Stimulated activated CD8-positive, alpha-beta memory T cell treated with anti-CD3 and anti-CD28 coated beads, Interleukin-12 subunit alpha, Interleukin-12 subunit beta, amount 100 ng/mL, for 24 hours (primary cell): Measurements from ENCODE around the gene CCDC159.
"Not testable (repeated sequence)": the region's sequence is repeated elsewhere in the genome, so short reads cannot be mapped to it uniquely, and the experiment has no call there.

ENCODE experiments used
- DNase-seq: peaks from one replicate; pipeline ENCODE4 v3.0.0-alpha.2; 2020; ENCODE audit errors: extremely low read depth

The CCDC159 gene, protein sequence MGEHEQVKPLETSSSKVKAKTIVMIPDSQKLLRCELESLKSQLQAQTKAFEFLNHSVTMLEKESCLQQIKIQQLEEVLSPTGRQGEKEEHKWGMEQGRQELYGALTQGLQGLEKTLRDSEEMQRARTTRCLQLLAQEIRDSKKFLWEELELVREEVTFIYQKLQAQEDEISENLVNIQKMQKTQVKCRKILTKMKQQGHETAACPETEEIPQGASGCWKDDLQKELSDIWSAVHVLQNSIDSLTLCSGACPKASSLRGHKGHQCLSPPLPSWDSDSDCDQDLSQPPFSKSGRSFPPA

DNA sequence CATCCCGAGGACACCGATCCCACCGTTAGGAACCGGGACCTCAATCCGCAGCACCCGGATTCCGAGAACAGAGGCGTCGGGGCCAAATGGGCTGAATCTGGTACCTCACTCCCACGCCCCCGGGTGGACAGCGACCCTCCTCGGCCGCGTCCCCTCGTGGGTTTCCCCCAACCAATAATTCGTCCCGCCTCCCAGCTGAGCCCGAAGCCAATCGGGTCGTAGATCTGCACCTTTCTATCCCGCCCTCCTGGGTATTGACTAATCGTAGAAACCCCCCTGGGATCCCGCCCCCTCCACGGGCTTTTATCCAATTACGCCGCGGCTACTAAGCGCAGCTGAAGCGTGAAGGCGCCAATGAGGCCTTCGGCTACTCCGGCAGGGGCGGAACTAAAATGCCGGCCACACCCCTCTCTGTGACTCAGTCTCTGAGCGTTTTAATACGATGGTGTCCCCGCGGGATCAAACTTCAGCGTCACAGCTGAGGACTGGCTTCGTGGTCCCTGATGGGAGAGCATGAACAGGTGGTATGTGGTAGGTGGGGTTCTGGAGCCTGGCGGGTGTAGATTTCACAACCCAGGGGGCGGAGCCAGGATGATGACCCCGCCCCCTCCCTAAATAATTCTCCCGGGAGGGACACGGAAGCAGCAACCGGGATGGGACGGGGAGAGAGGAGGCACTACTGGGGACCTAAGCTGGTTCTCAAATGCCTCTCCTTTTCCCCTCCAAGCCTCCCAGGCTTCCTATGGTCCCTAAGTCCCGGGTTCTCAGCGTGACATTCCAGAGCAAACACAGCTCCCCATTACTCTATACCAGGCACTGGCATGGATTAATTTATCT lies at the start of gene CCDC159, which contains the start of gene TMEM205:
Gene CCDC159, plus strand, starts transcription at position 416 of the 837 bp plus-strand sequence. Its CDS starts 88 bp downstream, at position 504.
Gene TMEM205, minus strand, starts transcription at position 165 of the 837 bp plus-strand sequence. CDS start 649 bp downstream, outside the sequence.
- DNase-seq: peak; percentile 98

DNA sequence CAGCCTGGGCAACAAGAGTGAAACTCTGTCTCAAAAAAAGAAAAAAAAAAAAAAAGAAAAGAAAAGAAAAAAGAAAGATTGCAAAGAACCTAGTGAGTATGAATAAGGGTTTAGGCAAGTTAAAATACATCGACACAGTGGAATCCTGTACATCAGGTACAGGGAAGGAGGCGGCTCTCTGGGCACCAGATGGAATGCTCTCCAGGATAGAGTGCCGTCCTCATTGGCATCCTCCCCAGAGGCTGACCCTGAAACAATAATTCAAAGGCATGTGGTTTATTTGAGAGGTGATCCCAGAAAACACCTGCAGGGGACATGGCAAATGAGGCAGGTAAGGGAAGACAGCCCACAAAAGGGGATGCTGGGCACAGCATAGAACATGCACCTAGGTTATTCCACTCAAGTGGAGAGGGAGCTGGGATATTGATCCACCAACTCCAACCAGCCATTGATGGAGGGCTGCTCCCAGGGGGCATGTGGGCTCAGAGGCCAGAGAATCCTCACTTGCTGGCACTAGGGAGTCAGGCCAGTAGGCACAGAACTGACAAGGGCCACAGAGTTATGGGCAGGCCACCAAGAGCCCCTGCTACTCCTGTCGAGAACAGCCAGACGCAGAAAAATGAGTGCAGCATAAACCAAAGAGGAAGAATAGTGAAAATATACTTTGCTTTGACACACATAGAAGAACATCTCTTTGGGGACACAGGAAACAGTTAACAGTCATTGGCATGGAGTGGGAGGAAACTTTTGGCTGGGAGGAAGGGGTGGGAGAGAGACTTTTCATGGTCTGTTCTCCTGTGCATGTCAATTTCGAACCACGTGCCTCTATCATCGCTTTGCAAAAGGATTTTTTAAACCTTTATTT lies 46.1 kb upstream of the CCDC159 start:
- DNase-seq: no peak

DNA sequence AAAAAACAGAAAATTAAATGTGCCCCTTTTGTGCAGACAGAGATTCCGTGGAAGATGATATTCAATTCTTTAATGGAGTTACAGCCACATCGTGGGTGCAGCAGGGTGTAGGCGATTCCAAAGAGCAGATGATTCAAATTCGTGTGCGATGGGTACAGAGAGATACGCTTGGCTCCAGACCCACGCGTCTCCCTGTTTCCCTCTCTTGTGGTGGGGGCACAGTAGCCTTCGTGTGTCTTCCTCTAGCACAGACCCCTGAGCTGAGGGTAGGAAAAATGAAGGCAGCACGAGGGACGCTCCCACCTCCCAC lies 45.6 kb upstream of the CCDC159 start:
- no peak for DNase-seq

DNA sequence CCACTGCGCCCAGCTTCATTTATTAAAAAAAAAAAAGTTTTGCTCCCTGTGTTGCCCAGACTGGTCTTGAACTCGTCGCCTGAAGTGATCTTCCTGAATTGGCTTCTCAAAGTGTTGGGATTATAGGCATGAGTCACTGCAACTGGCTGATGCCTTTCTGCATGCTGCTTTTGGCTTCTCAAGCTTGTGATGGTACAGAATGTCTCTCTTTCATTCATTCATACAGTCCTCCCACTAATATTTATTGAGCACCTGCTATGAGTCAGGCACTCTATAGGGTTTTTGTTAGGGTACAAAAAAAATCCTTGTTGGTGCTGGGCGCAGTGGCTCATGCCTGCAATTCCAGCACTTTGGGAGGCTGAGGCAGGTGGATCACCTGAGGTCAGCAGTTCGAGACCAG lies 41.4 kb upstream of the CCDC159 start:
- no peak for DNase-seq

DNA sequence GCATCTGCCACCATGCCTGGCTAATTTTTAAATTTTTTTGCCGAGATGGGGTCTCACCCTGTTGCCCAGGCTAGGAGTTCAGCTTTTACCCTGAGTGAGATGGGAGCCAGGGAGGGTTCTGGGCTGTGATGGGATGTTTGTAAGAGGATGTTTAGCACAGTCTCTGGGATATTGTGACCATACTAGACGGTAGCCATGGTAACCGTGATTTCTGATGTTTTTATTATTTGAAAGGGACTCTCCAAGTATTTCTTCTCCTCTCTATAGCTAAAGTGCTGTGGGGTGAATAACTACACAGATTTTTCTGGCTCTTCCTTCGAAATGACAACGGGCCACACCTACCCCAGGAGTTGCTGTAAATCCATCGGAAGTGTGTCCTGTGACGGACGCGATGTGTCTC lies 40.0 kb upstream of the CCDC159 start:
- no peak for DNase-seq

DNA sequence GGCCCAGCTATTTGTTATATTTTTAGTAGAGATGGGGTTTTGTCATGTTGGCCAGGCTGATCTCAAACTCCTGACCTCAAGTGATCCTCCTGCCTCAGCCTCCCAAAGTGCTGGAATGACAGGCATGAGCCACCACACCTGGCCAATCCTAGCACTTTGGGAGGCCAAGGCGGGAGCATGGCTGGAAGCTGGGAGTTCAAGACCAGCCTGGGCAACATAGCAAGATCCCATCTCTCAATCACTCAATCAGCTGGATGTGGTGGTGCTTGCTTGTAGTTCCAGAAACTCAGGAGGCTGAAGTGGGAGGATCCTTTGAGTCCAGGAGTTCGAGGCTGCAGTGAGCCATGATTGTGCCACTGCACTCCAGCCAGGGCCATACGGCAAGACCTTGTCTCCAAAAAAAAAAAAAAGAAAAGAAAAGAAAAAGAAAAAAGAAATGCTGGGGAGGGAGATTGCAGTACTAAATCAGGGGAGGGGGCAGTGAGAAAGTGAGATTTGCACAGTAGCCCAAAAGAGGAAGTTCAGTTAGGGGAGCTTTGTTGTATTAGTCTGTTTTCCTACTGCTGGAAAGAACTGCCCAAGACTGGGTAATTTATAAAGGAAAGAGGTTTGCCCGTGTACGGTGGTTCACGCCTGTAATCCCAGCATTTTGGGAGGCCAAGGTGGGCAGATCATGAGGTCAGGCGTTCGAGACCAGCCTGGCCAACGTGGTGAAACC lies 25.9 kb upstream of the CCDC159 start:
- not testable (repeated sequence) for DNase-seq

DNA sequence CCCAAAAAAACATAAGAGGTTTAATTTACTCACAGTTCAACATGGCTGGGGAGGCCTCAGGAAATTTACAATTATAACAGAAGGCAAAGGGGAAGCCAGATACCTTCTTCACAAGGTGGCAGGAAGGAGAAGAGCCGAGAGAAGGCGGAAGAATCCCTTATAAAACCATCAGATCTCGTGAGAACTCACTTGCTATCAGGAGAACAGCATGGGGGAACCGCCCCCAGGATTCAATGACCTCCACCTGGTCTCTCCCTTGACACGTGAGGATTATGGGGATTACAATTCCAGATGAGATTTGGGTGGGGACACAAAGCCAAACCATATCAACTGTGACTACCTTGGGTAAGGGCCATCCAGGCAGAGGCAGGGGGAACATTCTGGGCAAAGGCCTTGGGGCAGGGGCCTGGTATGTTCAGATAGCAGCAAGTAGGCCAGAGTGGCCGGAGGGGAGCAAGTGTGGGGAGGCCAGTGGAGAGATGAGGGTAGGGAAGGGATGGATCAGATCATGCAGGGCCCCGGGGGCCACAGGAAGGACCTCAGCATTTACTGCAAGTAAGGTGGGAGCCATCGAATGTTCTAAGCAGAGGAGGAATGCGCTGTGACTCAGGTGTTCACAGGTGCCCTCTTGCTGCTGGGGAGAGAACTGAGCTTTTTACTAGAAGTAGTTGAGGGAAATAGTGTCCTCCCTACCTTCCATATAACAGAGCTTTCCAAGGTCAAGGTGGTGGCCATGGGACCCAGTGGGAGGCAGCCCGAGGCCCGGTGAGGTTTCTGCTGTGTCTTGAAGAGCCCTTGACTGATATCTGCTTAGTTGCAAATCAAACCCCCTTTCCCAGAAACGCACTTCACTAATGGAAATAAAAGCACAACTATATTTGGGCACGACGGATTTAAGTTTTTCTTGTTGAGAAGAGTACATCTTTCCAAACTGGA lies 24.9 kb upstream of the CCDC159 start:
- no peak for DNase-seq

DNA sequence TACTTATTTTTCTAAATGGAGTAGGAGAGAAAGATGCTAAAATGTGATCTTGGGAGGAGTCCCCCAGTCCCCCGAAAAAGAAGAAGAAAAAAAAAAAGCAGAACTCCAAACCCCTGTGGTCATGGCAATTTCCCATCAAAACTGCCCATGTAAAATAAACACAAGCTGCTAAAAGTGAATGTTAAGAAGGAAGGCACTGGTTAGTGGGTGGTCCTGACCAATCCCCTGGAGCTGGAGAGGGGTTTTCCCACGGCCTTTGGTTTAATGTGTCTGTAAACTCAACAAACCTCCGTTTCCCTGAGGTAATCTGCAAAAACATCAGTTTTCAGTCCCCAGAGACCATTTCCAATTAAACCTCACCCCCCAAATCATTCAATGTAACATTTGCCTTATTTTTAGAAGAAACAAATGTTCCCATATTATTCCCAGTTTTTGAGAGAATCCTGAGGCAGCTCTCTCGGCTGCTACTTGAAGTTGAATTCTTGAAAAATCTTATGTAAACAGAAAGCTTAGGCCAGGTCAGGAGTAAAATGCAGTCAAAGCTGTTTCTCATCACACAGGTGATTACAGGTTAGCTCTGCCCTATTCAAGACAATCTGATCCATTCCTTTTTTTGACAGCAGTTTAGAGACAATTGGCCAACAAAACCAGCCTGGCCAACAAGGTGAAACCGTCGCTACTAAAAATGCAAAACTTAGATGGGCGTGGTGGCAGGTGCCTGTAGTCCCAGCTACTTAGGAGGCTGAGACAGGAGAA lies 23.9 kb upstream of the CCDC159 start:
- no peak for DNase-seq

DNA sequence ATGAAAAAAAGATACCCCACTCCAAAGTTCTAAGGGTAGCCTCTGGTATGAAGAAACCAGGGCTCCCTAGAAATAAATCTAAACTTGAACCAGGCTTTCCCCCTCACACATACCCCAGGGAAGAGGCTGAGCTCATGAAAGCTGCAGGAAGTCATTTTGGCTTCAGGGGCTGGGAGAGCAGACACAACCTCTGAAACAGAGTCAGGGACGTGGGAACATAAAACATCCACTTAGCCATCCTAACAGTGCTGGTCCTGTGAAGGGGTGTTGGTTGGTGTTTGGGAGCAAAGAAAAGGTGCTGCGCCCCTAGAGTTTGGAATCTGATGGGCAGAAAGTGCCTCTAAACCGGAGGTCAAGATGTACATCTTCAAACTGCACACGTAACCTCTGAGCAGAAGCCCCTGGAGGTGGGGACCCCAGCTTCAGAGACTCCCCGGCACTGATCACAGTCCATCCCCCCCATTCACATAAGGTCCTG lies 22.7 kb upstream of the CCDC159 start:
- DNase-seq: no peak

DNA sequence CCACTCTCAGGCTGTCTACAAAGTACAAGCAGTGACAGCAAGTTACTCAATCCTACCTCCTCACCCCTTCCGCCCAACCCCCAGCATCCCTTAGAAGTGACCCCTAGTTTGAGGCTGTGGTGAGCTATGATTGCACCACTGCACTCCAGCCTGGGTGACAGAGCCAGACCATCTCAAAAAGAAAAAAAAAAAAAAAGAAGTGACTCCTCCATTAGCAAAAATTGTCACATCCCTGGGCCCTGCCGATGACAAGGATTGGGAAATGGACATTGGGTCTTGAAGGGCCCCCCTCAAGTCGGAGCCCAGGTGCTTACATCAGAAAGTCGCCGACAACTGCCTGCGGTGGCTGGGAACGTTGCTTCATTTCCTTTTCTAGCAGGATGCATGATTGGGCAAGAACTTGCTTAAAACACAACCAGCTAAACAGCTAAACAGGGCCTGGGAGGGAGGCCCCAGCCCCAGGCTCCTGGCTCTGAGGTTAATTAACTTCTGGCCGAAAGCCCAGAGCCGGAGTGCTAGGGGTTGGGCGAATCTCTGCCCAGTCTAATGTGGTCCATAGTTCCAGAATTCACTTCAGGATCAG lies 22.1 kb upstream of the CCDC159 start:
- DNase-seq: no peak

DNA sequence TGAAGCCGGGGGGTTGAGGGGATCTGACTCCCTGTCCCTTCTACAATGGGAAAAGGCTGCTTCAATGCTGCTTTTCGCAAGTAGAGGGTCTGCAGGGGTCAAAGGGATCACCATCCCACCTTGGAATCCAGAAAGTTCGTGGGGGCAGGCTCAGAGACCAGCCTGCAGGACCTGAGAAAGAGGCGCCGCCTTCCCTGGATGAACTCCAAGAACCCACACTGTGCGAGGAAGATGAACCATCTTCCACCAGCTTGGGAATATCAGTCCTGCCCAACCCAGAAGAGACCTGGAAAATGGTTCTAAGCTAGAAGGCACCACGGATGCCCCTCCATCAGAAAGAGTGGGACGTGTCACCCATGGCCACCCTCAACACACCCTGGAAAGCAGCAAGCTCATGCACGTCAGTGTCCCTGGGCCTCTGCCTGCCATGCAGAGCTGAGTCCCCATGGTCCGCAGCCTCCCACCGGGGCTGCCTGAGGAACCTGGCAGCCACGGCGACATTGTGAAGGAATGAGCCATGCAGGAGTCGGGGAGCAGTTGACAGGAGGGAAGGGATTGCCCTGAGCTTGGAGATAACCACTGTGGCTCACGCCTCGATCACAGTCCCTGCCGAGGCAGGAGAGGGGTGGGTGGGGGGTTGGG lies 21.4 kb upstream of the CCDC159 start:
- DNase-seq: no peak

DNA sequence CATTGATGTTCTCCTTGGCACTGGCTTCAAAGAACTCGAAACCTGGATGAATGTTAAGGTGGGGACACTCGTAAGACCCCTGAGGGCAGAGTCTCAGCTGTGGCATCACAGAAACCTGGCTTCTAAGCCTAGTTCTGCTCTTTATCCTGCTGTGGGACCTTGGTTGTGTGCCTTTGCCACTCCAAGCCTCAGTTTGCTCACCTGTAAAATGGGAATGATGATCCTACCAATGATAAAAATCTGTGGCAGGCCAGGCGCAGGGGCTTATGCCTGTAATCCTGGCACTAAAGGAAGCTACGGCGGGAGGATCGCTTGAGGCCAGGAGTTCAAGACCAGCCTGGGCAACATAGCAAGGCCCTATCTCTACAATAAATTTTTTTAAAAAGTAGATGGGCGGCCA lies 20.8 kb upstream of the CCDC159 start:
- no peak for DNase-seq

DNA sequence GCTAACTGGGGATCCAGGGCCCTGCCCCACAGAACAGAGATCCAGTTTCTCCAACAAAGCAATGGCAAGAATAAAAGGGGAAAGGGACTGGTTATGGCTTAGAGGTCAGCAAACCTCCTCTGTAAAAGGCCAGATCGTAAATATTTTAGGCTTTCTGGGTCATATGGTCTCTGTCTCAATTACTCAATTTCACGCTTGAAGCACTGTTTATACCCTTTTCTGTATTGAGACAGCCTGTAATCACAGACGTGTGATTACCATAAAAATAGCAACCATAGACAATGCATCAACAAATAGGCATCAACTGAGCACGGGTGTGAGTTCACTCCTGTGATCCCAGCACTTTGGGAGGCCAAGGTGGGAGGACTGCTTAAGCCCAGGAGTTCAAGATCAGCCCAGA lies 16.2 kb upstream of the CCDC159 start:
- no peak for DNase-seq

DNA sequence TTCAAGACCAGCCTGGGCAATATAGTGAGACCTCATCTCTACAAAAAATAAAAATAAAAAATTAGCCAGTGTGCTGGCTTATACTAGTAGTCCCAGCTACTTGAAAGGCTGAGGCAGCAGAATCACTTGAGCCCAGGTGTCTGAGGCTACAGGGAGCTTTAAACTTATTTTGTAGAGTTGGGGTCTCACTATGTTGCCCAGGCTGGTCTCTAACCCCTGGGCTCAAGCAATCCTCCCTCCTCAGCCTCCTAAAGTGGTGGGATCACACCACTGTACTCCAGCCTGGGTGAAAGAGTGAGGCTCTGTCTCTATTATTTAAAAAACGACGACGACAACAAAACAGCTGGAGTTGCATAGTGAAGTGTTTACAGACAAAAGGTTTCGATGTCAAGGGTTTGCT lies 14.8 kb upstream of the CCDC159 start:
- no peak for DNase-seq

DNA sequence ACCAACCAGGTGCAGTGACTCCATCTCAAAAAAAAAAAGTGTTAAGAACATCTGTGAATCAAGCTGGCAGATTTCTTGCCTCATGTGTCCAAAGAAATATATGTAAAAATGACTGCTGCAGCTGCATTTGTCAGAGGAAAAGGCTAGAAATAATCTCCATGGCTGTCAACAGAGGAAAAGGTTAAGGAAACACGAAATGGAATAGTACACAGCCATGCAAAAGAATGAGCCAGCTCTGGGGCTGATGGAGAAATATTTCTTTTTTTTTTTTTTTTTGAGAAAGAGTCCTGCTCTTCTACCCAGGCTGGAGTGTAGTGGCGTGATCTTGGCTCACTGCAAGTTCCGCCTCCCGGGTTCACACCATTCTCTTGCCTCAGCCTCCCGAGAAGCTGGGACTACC lies 13.5 kb upstream of the CCDC159 start:
- no peak for DNase-seq

DNA sequence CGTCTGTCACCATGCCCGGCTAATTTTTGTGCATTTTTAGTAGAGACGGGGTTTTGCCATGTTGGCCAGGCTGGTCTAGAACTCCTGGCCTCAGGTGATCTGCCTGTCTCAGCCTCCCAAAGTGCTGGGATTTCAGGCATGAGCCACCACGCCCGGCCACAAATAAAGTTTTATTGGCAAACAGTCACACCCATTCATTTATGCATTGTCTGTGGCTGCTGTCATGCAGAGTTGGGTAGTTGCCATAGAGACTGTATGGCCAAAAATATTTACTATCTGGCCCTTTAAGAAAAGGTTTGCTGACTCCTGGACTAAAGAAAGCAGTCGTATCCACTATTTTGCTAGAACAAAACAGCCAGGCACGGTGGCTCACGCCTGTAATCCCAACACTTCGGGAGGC lies 12.5 kb upstream of the CCDC159 start:
- DNase-seq: not testable (repeated sequence)

DNA sequence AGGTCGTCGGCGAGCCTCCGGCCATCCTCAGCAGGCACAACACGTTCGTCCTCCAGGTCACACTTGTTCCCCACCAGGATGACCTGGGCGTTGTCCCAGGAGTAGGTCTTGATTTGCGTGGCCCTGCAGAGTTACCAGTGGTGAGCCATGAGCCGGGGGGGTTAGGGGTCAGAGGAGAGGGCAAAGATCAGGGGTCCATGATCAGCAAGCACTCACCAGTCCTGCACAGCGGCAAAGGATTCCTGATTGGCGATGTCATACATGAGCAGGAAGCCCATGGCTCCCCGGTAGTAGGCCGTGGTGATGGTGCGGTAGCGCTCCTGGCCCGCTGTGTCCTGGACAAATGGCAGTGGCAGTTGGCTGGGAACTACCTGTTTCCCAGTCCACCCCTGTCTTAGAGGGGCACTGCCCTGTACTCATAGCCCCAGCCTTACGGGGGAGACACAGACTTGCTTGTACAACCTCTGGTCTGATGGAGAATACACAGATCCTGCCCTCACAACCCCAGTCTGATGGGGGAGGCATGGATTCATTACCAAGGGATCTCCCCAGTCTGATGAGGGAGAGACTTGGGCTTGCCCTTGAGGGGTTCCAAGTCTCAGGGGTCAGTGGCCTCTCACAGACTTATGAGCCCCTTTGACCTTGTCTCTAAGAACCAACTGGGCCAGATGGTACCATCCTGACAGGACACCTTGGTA lies 10.7 kb upstream of the CCDC159 start:
- no peak for DNase-seq

DNA sequence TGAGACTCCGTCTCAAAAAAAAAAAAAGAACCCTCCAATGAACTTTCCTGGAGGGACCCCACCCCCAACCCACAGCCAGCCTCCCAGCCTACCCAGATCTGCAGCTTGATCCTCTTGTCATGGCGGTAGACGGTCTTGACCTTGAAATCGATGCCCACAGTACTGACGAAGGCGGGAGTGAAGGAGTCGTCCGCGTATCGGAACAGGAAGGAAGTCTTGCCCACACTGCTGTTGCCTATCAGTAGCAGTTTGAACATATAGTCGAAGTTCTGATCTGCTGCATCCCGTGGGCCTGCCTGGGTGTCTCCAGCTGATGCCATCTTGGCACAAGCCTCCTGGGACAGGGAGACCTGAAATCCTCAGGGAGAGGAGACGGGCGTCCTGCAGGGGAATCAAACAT lies 9.2 kb upstream of the CCDC159 start:
- no peak for DNase-seq
